HepG2 (cell line): Measurements from ENCODE around the gene CADM1. TPM values are rescaled to one million over a fixed set of nuclear protein-coding genes. Genes with fewer than 3 reads are reported as not detected.

Experiments
- ATAC-seq: fragments of 200-7000 bp; cut with Tn5 transposase; 3 replicates; pipeline ENCODE4 v1.9.1; 2020; ENCODE audit warnings: mild to moderate bottlenecking, moderate library complexity
- BruUV-seq: library from RNA; stranded (reverse); fragments of 400-500 nt; replicated peaks from 2 replicates; lab custom pipeline; 2021; lab: Mats Ljungman, UMichigan
- CTCF ChIA-PET: fragments of 300-600 bp; formaldehyde crosslinking; extraction: SDS; loops from one replicate; lab custom pipeline; 2021; ENCODE audit warnings: low total read pairs, inconsistent platforms, low intra/inter-chr PET ratio; lab: Yijun Ruan, JAX
- POLR2A ChIA-PET: fragments of 350-600 bp; sonication (Branson Sonifier 250); formaldehyde crosslinking; loops from one replicate; lab custom pipeline; 2020; ENCODE audit warnings: antibody characterized with exemption, inconsistent platforms; lab: Yijun Ruan, JAX
- DNase-seq: peaks from one replicate; pipeline ENCODE4 v3.0.0-alpha.2; 2015; ENCODE audit warnings: low spot score
- FAIRE-seq: peaks from 3 replicates; lab custom pipeline; 2011; peaks lifted over from hg19 to GRCh38; lab: Jason Lieb, UNC
- H2AFZ ChIP-seq: one replicate; pipeline ENCODE4 v1.6.1; 2011; ENCODE audit warnings: low read length, inconsistent platforms
- H3K27ac ChIP-seq: fragments of 300-600 bp; 3 replicates; pipeline ENCODE4 v1.8.0; 2011; ENCODE audit warnings: mixed run types, mild to moderate bottlenecking, mixed read lengths, low read length, inconsistent platforms; ENCODE audit not compliant: insufficient read depth; ENCODE audit errors: extremely low read length
- H3K27me3 ChIP-seq, 2 experiments: fragments of 200-600 bp in 1 of 2; 2 replicates in 1 of 2; 3 replicates in 1 of 2; pipeline versions ENCODE4 v1.6.0 to v1.8.0; 2011; ENCODE audit warnings: low read length in 2 of 2, mild to moderate bottlenecking in 2 of 2, moderate library complexity in 2 of 2, inconsistent platforms in 1 of 2; ENCODE audit not compliant: insufficient read depth in 2 of 2, control insufficient read depth in 1 of 2
- H3K36me3 ChIP-seq, 2 experiments: fragments of 200-600 bp in 1 of 2; replicated peaks in 1 of 2; 2 replicates in 1 of 2; 3 replicates in 1 of 2; pipeline versions ENCODE4 v1.5.1 to v1.8.0; 2011; ENCODE audit warnings: low read length in 2 of 2, inconsistent platforms in 1 of 2; ENCODE audit not compliant: insufficient read depth in 2 of 2, control insufficient read depth in 1 of 2
- H3K4me1 ChIP-seq: 2 replicates; pipeline ENCODE4 v1.5.1; 2012; ENCODE audit warnings: low read length, inconsistent platforms; ENCODE audit not compliant: insufficient read depth
- H3K4me2 ChIP-seq: 2 replicates; pipeline ENCODE4 v1.6.0; 2011; ENCODE audit warnings: low read depth, low read length, inconsistent platforms
- H3K4me3 ChIP-seq, 3 experiments: fragments of 200-600 bp in 1 of 3; sonication (generic), shearing (Covaris generic) in 1 of 3; replicated peaks in 1 of 3; 2 replicates each; pipeline ENCODE4 v1.5.1; 2011 to 2016; ENCODE audit warnings: low read length in 3 of 3, inconsistent platforms in 2 of 3, low read depth in 2 of 3, mild to moderate bottlenecking in 2 of 3, control low read depth in 1 of 3, mixed read lengths in 1 of 3; ENCODE audit not compliant: insufficient read depth in 1 of 3
- H3K79me2 ChIP-seq: one replicate; pipeline ENCODE4 v1.6.1; 2011; ENCODE audit warnings: low read length, inconsistent platforms; ENCODE audit not compliant: insufficient read depth
- H3K9ac ChIP-seq: 2 replicates; pipeline ENCODE4 v1.6.0; 2011; ENCODE audit warnings: mild to moderate bottlenecking, low read depth, low read length, inconsistent platforms; ENCODE audit not compliant: insufficient read depth
- H3K9me3 ChIP-seq: 2 replicates; pipeline ENCODE4 v1.5.1; 2012; ENCODE audit warnings: mild to moderate bottlenecking, low read length
- H4K20me1 ChIP-seq: 2 replicates; pipeline ENCODE4 v1.6.0; 2011; ENCODE audit warnings: inconsistent platforms, mild to moderate bottlenecking, low read length, moderate library complexity; ENCODE audit not compliant: insufficient read depth
- ERF ChIP-seq: IDR thresholded peaks from 2 replicates; pipeline ENCODE4 v1.6.1; 2018; ENCODE audit warnings: missing biosample characterization, missing genetic modification reagents
- JUNB ChIP-seq: sonication (generic); formaldehyde crosslinking; IDR thresholded peaks from 2 replicates; pipeline ENCODE4 v1.8.0; 2022; ENCODE audit warnings: missing genetic modification reagents, mild to moderate bottlenecking, borderline replicate concordance
- NFE2L1 ChIP-seq: sonication (generic); formaldehyde crosslinking; IDR thresholded peaks from 2 replicates; pipeline ENCODE4 v1.4.0; 2020; ENCODE audit warnings: missing genetic modification reagents, mild to moderate bottlenecking, borderline replicate concordance
- RARA ChIP-seq: IDR thresholded peaks from 2 replicates; pipeline ENCODE4 v1.6.1; 2016; ENCODE audit warnings: missing genetic modification reagents, missing compliant biosample characterization
- TBX3 ChIP-seq: fragments of 450-650 bp; IDR thresholded peaks from 2 replicates; pipeline ENCODE4 v1.6.1; 2017; ENCODE audit warnings: antibody characterized with exemption, mild to moderate bottlenecking, inconsistent platforms, borderline replicate concordance
- YEATS2 ChIP-seq: sonication (generic); formaldehyde crosslinking; IDR thresholded peaks from 2 replicates; pipeline ENCODE4 v1.4.0; 2020; ENCODE audit warnings: missing genetic modification reagents, borderline replicate concordance
- ZNF143 ChIP-seq: sonication (generic); formaldehyde crosslinking; IDR thresholded peaks from 2 replicates; pipeline ENCODE4 v1.4.0; 2020; ENCODE audit warnings: missing genetic modification reagents
- ZNF543 ChIP-seq: sonication (generic); formaldehyde crosslinking; IDR thresholded peaks from 2 replicates; pipeline ENCODE4 v1.4.0; 2020; ENCODE audit warnings: mild to moderate bottlenecking, missing genetic modification reagents
- ZNF629 ChIP-seq: sonication (generic); formaldehyde crosslinking; conservative IDR thresholded peaks from 2 replicates; pipeline ENCODE4 v1.5.0; 2020; ENCODE audit warnings: missing genetic modification reagents
- WGBS: methylation state at CpG from one replicate; pipeline ENCODE4 v1.1.6; 2017; ENCODE audit warnings: low lambda C conversion rate; 5-methylcytosine and 5-hydroxymethylcytosine counted together
- in situ Hi-C: cut with HindIII; loops from 2 replicates; pipeline ENCODE4 v1.10.0; 2017; ENCODE audit warnings: low pct_unique_long_range_greater_than_20kb; ENCODE audit not compliant: extremely low pct_ligation_motif_present
- intact Hi-C: fragments of 100-400 bp; cut with micrococcal nuclease; formaldehyde crosslinking; loops from one replicate; pipeline ENCODE4 v1.10.0; 2022; ENCODE audit not compliant: unreplicated experiment
- polyA plus RNA-seq, 8 experiments: library from polyadenylated mRNA; depleted of rRNA in 3 of 8; stranded (reverse) in 7 of 8; unstranded in 1 of 8; fragments of >200 nt; fragmentation: Illumina TruSeq in 4 of 8; extraction: Trizol in 4 of 8; gene quantifications; 2 replicates each; pipeline versions ENCODE4 v1.2.1 to v1.2.3, GENCODE V29; 2011 to 2016; ENCODE audit warnings: low read depth in 4 of 8, missing spikeins in 1 of 8, mixed read lengths in 1 of 8; ENCODE audit not compliant: insufficient read depth in 1 of 8
- total RNA-seq, 5 experiments: library from RNA; depleted of rRNA; stranded (reverse); fragments of >200 nt; fragmentation: Illumina TruSeq; extraction: Trizol; gene quantifications; 2 replicates each; pipeline ENCODE4 v1.2.3, GENCODE V29; 2016; ENCODE audit warnings: low read depth in 1 of 5
- TF ChIP-seq, protein P1 (sequence below), 2 experiments: IDR thresholded peaks; 2 replicates each; pipeline ENCODE4 v1.6.1; 2011 to 2012; ENCODE audit warnings: low read length in 2 of 2, borderline replicate concordance in 1 of 2, low read depth in 1 of 2, mild to moderate bottlenecking in 1 of 2, moderate library complexity in 1 of 2
- TF ChIP-seq, protein P2 (sequence below): sonication (generic); formaldehyde crosslinking; IDR thresholded peaks from 2 replicates; pipeline ENCODE4 v1.8.1; 2022; ENCODE audit warnings: low read depth, mild to moderate bottlenecking, missing genetic modification reagents

CADM1 gene
- total and polyA plus RNA-seq, 2 of the 13 experiments (the other 11 are each of a cell fraction or from before 2014, with no cell fraction given): 71.3 to 122 TPM

GRCh38 chr11:115298300-115299012 lies 205.8 kb downstream of the CADM1 start:
- no TSS peak for BruUV-seq
- FAIRE-seq: no peak
- ChIA-PET POLR2A (no interaction called here), CTCF (no interaction called here)
- H4K20me1 ChIP-seq: no peaks in the 10 kb centered on the region
- in situ Hi-C loops: no loop called here
- no peak for DNase-seq
- no peaks in the 10 kb centered on the region for H3K79me2 ChIP-seq
- H3K9me3 ChIP-seq: no peaks in the 10 kb centered on the region
- TF ChIP-seq TBX3 (no peak), ZNF629 (CRISPR knock-in tag) (no peak), YEATS2 (no peak)
- H3K4me2 ChIP-seq: no peak overlapping the region
- no peak overlapping the region for H3K9ac ChIP-seq
- no peaks in the 10 kb centered on the region for H3K4me1 ChIP-seq
- intact Hi-C loops: no loop called here
- no peaks in the 10 kb centered on the region for H3K27me3 ChIP-seq
- WGBS: 96% methylated on average over 8 of the region's 8 CpGs
- H3K36me3 ChIP-seq: peaks cover 0 to 5% of the 10 kb centered on the region in 2 experiments; a peak in 2 of 5 replicates
- H2AFZ ChIP-seq: no peak overlapping the region
- no peak for ATAC-seq
- H3K4me3 ChIP-seq: no peak overlapping the region
- H3K27ac ChIP-seq: no peak overlapping the region

GRCh38 chr11:115297330-115297729 lies 206.9 kb downstream of the CADM1 start:
- ChIA-PET POLR2A (no interaction called here), CTCF (no interaction called here)
- intact Hi-C loops: no loop called here
- H3K79me2 ChIP-seq: no peaks in the 10 kb centered on the region
- ATAC-seq (no peak), DNase-seq (no peak), FAIRE-seq (no peak)
- WGBS: 94% methylated on average over 4 of the region's 4 CpGs
- no peak overlapping the region for H3K4me3 ChIP-seq
- no peaks in the 10 kb centered on the region for H3K9me3 ChIP-seq
- no peaks in the 10 kb centered on the region for H4K20me1 ChIP-seq
- H3K9ac ChIP-seq: no peak overlapping the region
- H2AFZ ChIP-seq: no peak overlapping the region
- no peak for TF ChIP-seq ZNF143 (CRISPR knock-in tag)
- TF ChIP-seq ERF (CRISPR knock-in tag): no peak
- TF ChIP-seq, protein P1, sequence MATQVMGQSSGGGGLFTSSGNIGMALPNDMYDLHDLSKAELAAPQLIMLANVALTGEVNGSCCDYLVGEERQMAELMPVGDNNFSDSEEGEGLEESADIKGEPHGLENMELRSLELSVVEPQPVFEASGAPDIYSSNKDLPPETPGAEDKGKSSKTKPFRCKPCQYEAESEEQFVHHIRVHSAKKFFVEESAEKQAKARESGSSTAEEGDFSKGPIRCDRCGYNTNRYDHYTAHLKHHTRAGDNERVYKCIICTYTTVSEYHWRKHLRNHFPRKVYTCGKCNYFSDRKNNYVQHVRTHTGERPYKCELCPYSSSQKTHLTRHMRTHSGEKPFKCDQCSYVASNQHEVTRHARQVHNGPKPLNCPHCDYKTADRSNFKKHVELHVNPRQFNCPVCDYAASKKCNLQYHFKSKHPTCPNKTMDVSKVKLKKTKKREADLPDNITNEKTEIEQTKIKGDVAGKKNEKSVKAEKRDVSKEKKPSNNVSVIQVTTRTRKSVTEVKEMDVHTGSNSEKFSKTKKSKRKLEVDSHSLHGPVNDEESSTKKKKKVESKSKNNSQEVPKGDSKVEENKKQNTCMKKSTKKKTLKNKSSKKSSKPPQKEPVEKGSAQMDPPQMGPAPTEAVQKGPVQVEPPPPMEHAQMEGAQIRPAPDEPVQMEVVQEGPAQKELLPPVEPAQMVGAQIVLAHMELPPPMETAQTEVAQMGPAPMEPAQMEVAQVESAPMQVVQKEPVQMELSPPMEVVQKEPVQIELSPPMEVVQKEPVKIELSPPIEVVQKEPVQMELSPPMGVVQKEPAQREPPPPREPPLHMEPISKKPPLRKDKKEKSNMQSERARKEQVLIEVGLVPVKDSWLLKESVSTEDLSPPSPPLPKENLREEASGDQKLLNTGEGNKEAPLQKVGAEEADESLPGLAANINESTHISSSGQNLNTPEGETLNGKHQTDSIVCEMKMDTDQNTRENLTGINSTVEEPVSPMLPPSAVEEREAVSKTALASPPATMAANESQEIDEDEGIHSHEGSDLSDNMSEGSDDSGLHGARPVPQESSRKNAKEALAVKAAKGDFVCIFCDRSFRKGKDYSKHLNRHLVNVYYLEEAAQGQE (IDR thresholded peaks at IDR 0.05; ENCODE audit: borderline replicate concordance in 1 of 2, low read depth in 1 of 2, low read length in 2 of 2): no peak
- TF ChIP-seq NFE2L1 (CRISPR knock-in tag): no peak
- TF ChIP-seq ZNF543 (CRISPR knock-in tag): no peak
- TF ChIP-seq RARA: no peak
- TF ChIP-seq JUNB (CRISPR knock-in tag): no peak
- TF ChIP-seq, protein P2, sequence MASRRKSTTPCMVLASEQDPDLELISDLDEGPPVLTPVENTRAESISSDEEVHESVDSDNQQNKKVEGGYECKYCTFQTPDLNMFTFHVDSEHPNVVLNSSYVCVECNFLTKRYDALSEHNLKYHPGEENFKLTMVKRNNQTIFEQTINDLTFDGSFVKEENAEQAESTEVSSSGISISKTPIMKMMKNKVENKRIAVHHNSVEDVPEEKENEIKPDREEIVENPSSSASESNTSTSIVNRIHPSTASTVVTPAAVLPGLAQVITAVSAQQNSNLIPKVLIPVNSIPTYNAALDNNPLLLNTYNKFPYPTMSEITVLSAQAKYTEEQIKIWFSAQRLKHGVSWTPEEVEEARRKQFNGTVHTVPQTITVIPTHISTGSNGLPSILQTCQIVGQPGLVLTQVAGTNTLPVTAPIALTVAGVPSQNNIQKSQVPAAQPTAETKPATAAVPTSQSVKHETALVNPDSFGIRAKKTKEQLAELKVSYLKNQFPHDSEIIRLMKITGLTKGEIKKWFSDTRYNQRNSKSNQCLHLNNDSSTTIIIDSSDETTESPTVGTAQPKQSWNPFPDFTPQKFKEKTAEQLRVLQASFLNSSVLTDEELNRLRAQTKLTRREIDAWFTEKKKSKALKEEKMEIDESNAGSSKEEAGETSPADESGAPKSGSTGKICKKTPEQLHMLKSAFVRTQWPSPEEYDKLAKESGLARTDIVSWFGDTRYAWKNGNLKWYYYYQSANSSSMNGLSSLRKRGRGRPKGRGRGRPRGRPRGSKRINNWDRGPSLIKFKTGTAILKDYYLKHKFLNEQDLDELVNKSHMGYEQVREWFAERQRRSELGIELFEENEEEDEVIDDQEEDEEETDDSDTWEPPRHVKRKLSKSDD (CRISPR knock-in tag): no peak
- no peaks in the 10 kb centered on the region for H3K27me3 ChIP-seq
- no TSS peak for BruUV-seq
- in situ Hi-C loops: no loop called here
- no peaks in the 10 kb centered on the region; a peak in 2 of 5 replicates for H3K36me3 ChIP-seq
- H3K27ac ChIP-seq: no peak overlapping the region
- H3K4me1 ChIP-seq: no peaks in the 10 kb centered on the region
- H3K4me2 ChIP-seq: no peak overlapping the region
